DND-41 (cell line): Measurements from ENCODE around the gene PEAK3.

Experiments used
- CTCF ChIP-seq: IDR thresholded peaks from 2 replicates; pipeline ENCODE4 v1.5.1; 2012; ENCODE audit warnings: borderline replicate concordance, low read length, moderate library complexity, mild to moderate bottlenecking; ENCODE audit not compliant: poor library complexity, severe bottlenecking; ENCODE audit errors: extremely low read depth
- EZH2 ChIP-seq: IDR thresholded peaks from 3 replicates; pipeline ENCODE4 v1.6.1; 2012; ENCODE audit warnings: borderline replicate concordance, low read depth, mild to moderate bottlenecking, moderate library complexity, low read length, inconsistent platforms; ENCODE audit not compliant: severe bottlenecking

- TF ChIP-seq CTCF (peak; percentile 67), EZH2 (no peak)
Observed at GRCh38 chr19:2261438-2262172, 20.4 kb downstream of the PEAK3 start.
